GM23338 (cell line): ENCODE results near the gene CYP21A2. TPM values are rescaled to one million over a fixed set of nuclear protein-coding genes. Genes with fewer than 3 reads are reported as not detected.

Source experiments
- ATAC-seq: fragments of 200-7000 bp; cut with Tn5 transposase; 3 replicates; pipeline ENCODE4 v1.9.1; 2020
- DNase-seq: peaks from one replicate; pipeline ENCODE4 v3.0.0-alpha.2; 2015; ENCODE audit warnings: low spot score
- H2AFZ ChIP-seq: fragments of 200-600 bp; sonication (generic); 2 replicates; pipeline ENCODE4 v1.8.0; 2016; ENCODE audit warnings: antibody characterized with exemption, mild to moderate bottlenecking, moderate library complexity
- H3F3A ChIP-seq: fragments of 200-600 bp; sonication (generic); replicated peaks from 2 replicates; pipeline ENCODE4 v1.8.0; 2017; ENCODE audit warnings: antibody characterized with exemption, mixed run types, low read depth
- H3K27ac ChIP-seq: fragments of 200-600 bp; sonication (generic); 2 replicates; pipeline ENCODE4 v1.6.1; 2016; ENCODE audit warnings: low read depth
- H3K27me3 ChIP-seq: fragments of 200-600 bp; sonication (generic); 2 replicates; pipeline ENCODE4 v1.8.0; 2016; ENCODE audit warnings: mild to moderate bottlenecking, mixed run types, moderate library complexity; ENCODE audit not compliant: insufficient read depth
- H3K36me3 ChIP-seq: fragments of 200-600 bp; sonication (generic); 2 replicates; pipeline ENCODE4 v1.8.0; 2016; ENCODE audit warnings: mild to moderate bottlenecking; ENCODE audit not compliant: insufficient read depth
- H3K4me1 ChIP-seq: fragments of 200-600 bp; sonication (generic); 2 replicates; pipeline ENCODE4 v1.8.0; 2016; ENCODE audit warnings: mild to moderate bottlenecking, moderate library complexity; ENCODE audit not compliant: insufficient read depth
- H3K4me2 ChIP-seq: fragments of 200-600 bp; sonication (generic); 2 replicates; pipeline ENCODE4 v1.7.1; 2017; ENCODE audit warnings: mixed run types
- H3K4me3 ChIP-seq: fragments of 200-600 bp; sonication (generic); 2 replicates; pipeline ENCODE4 v1.6.1; 2016; ENCODE audit warnings: mixed run types
- H3K79me2 ChIP-seq: fragments of 200-600 bp; sonication (generic); replicated peaks from 2 replicates; pipeline ENCODE4 v1.8.0; 2017; ENCODE audit warnings: mild to moderate bottlenecking; ENCODE audit not compliant: insufficient read depth
- H3K9me2 ChIP-seq: fragments of 200-600 bp; sonication (generic); 2 replicates; pipeline ENCODE4 v1.8.0; 2017; ENCODE audit not compliant: insufficient read depth
- H4K20me1 ChIP-seq: fragments of 200-600 bp; sonication (generic); replicated peaks from 2 replicates; pipeline ENCODE4 v1.8.0; 2017; ENCODE audit warnings: mild to moderate bottlenecking; ENCODE audit not compliant: insufficient read depth
- H3K27ac Mint-ChIP-seq: 2 replicates; pipeline ENCODE4 v1.8.0; 2020; ENCODE audit warnings: inconsistent platforms, mild to moderate bottlenecking, moderate library complexity, mixed read lengths
- H3K27me3 Mint-ChIP-seq: 3 replicates; pipeline ENCODE4 v1.8.0; 2022; ENCODE audit warnings: low read depth, mild to moderate bottlenecking, moderate library complexity, mixed read lengths, inconsistent platforms; ENCODE audit not compliant: insufficient read depth, poor library complexity
- H3K36me3 Mint-ChIP-seq: 3 replicates; pipeline ENCODE4 v1.8.0; 2021; ENCODE audit warnings: low read depth, mild to moderate bottlenecking, inconsistent platforms, moderate library complexity, mixed read lengths
- H3K4me1 Mint-ChIP-seq: 3 replicates; pipeline ENCODE4 v1.8.0; 2020; ENCODE audit warnings: mild to moderate bottlenecking, inconsistent platforms, mixed read lengths
- H3K4me3 Mint-ChIP-seq: 3 replicates; pipeline ENCODE4 v1.8.0; 2021; ENCODE audit warnings: moderate library complexity, mild to moderate bottlenecking, inconsistent platforms, mixed read lengths
- H3K9me3 Mint-ChIP-seq: 3 replicates; pipeline ENCODE4 v1.8.0; 2020; ENCODE audit warnings: moderate library complexity, mild to moderate bottlenecking, inconsistent platforms, mixed read lengths
- CREB1 ChIP-seq: fragments of 250-450 bp; sonication (Bioruptor Pico); IDR thresholded peaks from 2 replicates; pipeline ENCODE4 v1.5.0; 2020; ENCODE audit warnings: low read depth, mild to moderate bottlenecking, moderate library complexity
- CTCF ChIP-seq, 2 experiments: fragments of 200-600 bp in 1 of 2; sonication (generic) in 1 of 2; conservative IDR thresholded peaks; 2 replicates each; pipeline versions ENCODE4 v1.5.1 to v1.6.1; 2016 to 2017; ENCODE audit warnings: antibody characterized with exemption in 2 of 2, low read depth in 2 of 2, mild to moderate bottlenecking in 2 of 2, moderate library complexity in 1 of 2
- ETS1 ChIP-seq: IDR thresholded peaks from 2 replicates; pipeline ENCODE4 v1.6.1; 2016; ENCODE audit warnings: antibody characterized with exemption
- EZH2 ChIP-seq: fragments of 200-600 bp; sonication (generic); IDR thresholded peaks from one replicate; pipeline ENCODE4 v1.8.0; 2017; ENCODE audit warnings: antibody characterized with exemption, mild to moderate bottlenecking, low read depth; ENCODE audit not compliant: unreplicated experiment
- EZH2phosphoT487 ChIP-seq: fragments of 200-600 bp; sonication (generic); IDR thresholded peaks from one replicate; pipeline ENCODE4 v1.8.1; 2018; ENCODE audit warnings: antibody characterized with exemption; ENCODE audit not compliant: unreplicated experiment
- JUNB ChIP-seq: IDR thresholded peaks from one replicate; pipeline ENCODE4 v1.6.1; 2016; ENCODE audit warnings: antibody characterized with exemption; ENCODE audit not compliant: unreplicated experiment
- NANOG ChIP-seq: IDR thresholded peaks from 2 replicates; pipeline ENCODE4 v1.6.1; 2016; ENCODE audit warnings: antibody characterized with exemption, borderline replicate concordance
- POLR2AphosphoS5 ChIP-seq: IDR thresholded peaks from 2 replicates; pipeline ENCODE4 v1.6.1; 2016; ENCODE audit warnings: antibody characterized with exemption, low read depth
- REST ChIP-seq: IDR thresholded peaks from one replicate; pipeline ENCODE4 v1.6.1; 2018; ENCODE audit warnings: antibody characterized with exemption; ENCODE audit not compliant: unreplicated experiment
- STAT1 ChIP-seq: IDR thresholded peaks from one replicate; pipeline ENCODE4 v1.6.1; 2016; ENCODE audit warnings: antibody characterized with exemption; ENCODE audit not compliant: unreplicated experiment
- ZNF114 ChIP-seq: fragments of 250-450 bp; sonication (Bioruptor Pico); IDR thresholded peaks from 2 replicates; pipeline ENCODE4 v1.5.0; 2020; ENCODE audit warnings: mild to moderate bottlenecking, moderate library complexity
- ZNF331 ChIP-seq: fragments of 250-450 bp; sonication (Bioruptor Pico); IDR thresholded peaks from 2 replicates; pipeline ENCODE4 v1.5.0; 2020; ENCODE audit warnings: low read depth, mild to moderate bottlenecking, moderate library complexity
- ZNF462 ChIP-seq: fragments of 250-450 bp; sonication (Bioruptor Pico); IDR thresholded peaks from 2 replicates; pipeline ENCODE4 v1.5.0; 2020; ENCODE audit warnings: mild to moderate bottlenecking, moderate library complexity
- polyA plus RNA-seq: library from polyadenylated mRNA; unstranded; fragments of >200 nt; fragmentation: Nextera tagmentation; extraction: Ambion mirVana; gene quantifications from 2 replicates; pipeline ENCODE4 v1.2.1, GENCODE V29; 2016
- total RNA-seq: library from RNA; depleted of rRNA; stranded (reverse); fragments of >200 nt; shearing (Covaris generic); gene quantifications from 2 replicates; pipeline ENCODE4 v1.2.3, GENCODE V29; 2014

The CYP21A2 gene
- total and polyA plus RNA-seq, 2 experiments from 2014 or later: 0.10 TPM; not detected in 1

- ATAC-seq (no peak), DNase-seq (no peak)
- Mint-ChIP-seq H3K4me3 (no peak overlapping the region), H3K27me3 (peaks cover 10% of the 10 kb centered on the region), H3K4me1 (peaks cover 7% of the 10 kb centered on the region; the same call in 2 of the 3 replicates), H3K9me3 (no peaks in the 10 kb centered on the region), H3K36me3 (no peaks in the 10 kb centered on the region; the same call in 2 of the 3 replicates), H3K27ac (no peak overlapping the region)
- Histone ChIP-seq H3K36me3 (no peaks in the 10 kb centered on the region), H4K20me1 (no peaks in the 10 kb centered on the region), H3K27me3 (no peaks in the 10 kb centered on the region), H3K27ac (no peak overlapping the region), H3K9me2 (no peaks in the 10 kb centered on the region), H3F3A (no peaks in the 10 kb centered on the region), H2AFZ (no peak overlapping the region), H3K4me1 (no peaks in the 10 kb centered on the region), H3K4me2 (no peak overlapping the region), H3K4me3 (no peak overlapping the region), H3K79me2 (no peaks in the 10 kb centered on the region)
- no peak for TF ChIP-seq STAT1
- no peak for TF ChIP-seq NANOG
- TF ChIP-seq ZNF462 (CRISPR knock-in tag): no peak
- no peak for TF ChIP-seq ZNF331 (CRISPR knock-in tag)
- TF ChIP-seq EZH2: no peak
- no peak for TF ChIP-seq EZH2phosphoT487
- no peak for TF ChIP-seq ETS1
- no peak for TF ChIP-seq JUNB
- no peak for TF ChIP-seq POLR2AphosphoS5
- no peak for TF ChIP-seq REST
- no peak for TF ChIP-seq CTCF (conservative IDR thresholded peaks at IDR 0.05; ENCODE audit: low read depth in 2 of 2)
- no peak for TF ChIP-seq CREB1 (CRISPR knock-in tag)
- TF ChIP-seq ZNF114 (CRISPR knock-in tag): no peak
Measured at GRCh38 chr6:32057966-32058365, 19.8 kb downstream of the CYP21A2 start.
